Activated T-helper 1 cell treated with Interleukin-2 at 50 U/mL for 16 hours (primary cell): ENCODE data around the gene MARF1.
"Not testable (repeated sequence)": the region's sequence is repeated elsewhere in the genome, so short reads cannot be mapped to it uniquely, and the experiment has no call there.

Source experiments
- DNase-seq: peaks from one replicate; pipeline ENCODE4 v3.0.0-alpha.2; 2020; ENCODE audit warnings: low read depth

MARF1 gene

GRCh38 chr16:15653227-15653626, 10.3 kb upstream of the MARF1 start:
- no peak for DNase-seq

- DNase-seq: no peak
Observed at GRCh38 chr16:15652293-15653001, 9.5 kb upstream of the MARF1 start.

- DNase-seq: peak; percentile 18
Observed at GRCh38 chr16:15650698-15651171, 7.8 kb upstream of the MARF1 start.

- DNase-seq: peak; percentile 82
Observed at GRCh38 chr16:15650019-15650697, 7.2 kb upstream of the MARF1 start, which contains the start of gene NDE1. TSS of gene NDE1 (plus strand) at chr16:15650245. CDS start at chr16:15664779, 14,534 bp downstream.

- DNase-seq: no peak
Observed at GRCh38 chr16:15649727-15650018, 6.7 kb upstream of the MARF1 start.

GRCh38 chr16:15649311-15649710, 6.4 kb upstream of the MARF1 start:
- not testable (repeated sequence) for DNase-seq

GRCh38 chr16:15648135-15648730, 5.3 kb upstream of the MARF1 start:
- no peak for DNase-seq

- DNase-seq: no peak
Observed at GRCh38 chr16:15647294-15648014, 4.5 kb upstream of the MARF1 start.

GRCh38 chr16:15646557-15647293, 3.8 kb upstream of the MARF1 start:
- not testable (repeated sequence) for DNase-seq

- not testable (repeated sequence) for DNase-seq
Observed at GRCh38 chr16:15644962-15645465, 2.1 kb upstream of the MARF1 start.

- DNase-seq: no peak
Observed at GRCh38 chr16:15644267-15644961, 1.5 kb upstream of the MARF1 start.

GRCh38 chr16:15643946-15644250, 944 bp upstream of the MARF1 start:
- no peak for DNase-seq

- DNase-seq: peak; percentile 75
Observed at GRCh38 chr16:15642557-15643047, 352 bp downstream of the MARF1 start.

- no peak for DNase-seq
Observed at GRCh38 chr16:15641753-15642556, 999 bp downstream of the MARF1 start.

- no peak for DNase-seq
Observed at GRCh38 chr16:15640966-15641365, 2.0 kb downstream of the MARF1 start.

GRCh38 chr16:15639061-15639568, 3.8 kb downstream of the MARF1 start:
- no peak for DNase-seq

GRCh38 chr16:15636392-15636873, 6.5 kb downstream of the MARF1 start:
- no peak for DNase-seq

- no peak for DNase-seq
Observed at GRCh38 chr16:15635926-15636325, 7.0 kb downstream of the MARF1 start.

GRCh38 chr16:15631730-15632409, 11.1 kb downstream of the MARF1 start:
- DNase-seq: no peak
